Measurements from ENCODE around the gene SV2B.

The SV2B gene

DNA sequence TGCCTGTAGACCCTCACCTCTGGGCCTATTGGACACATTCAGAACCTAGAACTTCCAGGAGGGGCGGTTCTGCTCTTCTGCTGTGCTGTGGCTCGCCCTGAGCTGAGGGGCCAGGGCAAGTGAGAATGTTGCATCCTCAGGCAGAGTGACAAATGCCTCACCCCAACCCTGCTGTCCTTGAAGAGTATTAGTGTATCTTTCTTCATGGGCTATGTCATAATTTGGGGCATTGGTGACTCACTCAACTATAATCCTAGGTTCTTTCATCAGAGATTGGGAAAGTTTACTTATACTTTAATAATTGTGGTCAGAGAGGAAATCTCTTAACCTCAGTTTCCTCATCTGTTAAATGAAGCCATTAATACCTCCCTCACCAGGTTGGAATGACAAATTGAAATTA is 143.8 kb downstream of the SV2B start:
- DNase-seq, result no peak

DNA sequence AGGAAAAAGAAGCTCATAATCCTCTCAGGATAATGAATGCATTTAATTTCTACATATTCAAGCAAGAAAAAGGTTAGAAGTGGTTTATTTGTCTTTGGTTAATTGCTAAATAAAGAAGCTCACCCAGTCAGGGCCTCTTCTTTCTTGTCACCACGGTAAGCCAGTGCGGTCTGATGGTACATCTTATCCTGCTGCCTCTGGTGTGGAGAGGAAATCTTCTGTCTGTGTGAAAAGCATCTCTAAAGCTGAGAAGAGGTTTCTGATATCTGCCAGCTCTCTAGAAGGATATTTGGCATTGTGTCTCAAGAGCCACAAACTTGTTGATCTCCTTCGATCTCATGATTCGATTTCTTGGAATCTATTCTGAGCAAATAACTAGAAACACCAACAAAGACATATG is 144.9 kb downstream of the SV2B start:
- no peak for DNase-seq

DNA sequence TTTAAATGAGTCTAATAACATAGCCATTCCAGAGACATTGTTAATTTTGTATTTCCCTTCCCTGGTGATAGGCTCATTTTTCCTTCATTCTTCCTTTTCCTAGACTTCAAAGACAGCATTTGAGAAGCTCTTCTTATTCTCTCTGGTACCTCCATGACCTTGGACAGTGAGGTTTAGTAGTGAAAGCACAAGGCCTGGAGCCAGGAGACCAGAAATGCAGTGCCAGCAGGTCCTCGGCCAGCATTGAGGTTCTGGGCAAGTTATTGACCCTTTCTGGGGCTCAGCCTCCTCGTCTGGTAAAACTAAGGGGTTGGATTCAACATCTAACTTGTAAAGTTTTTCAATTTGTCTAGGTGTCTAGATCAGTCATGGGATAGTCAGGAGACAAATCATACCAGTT is 146.9 kb downstream of the SV2B start:
- DNase-seq, result no peak

DNA sequence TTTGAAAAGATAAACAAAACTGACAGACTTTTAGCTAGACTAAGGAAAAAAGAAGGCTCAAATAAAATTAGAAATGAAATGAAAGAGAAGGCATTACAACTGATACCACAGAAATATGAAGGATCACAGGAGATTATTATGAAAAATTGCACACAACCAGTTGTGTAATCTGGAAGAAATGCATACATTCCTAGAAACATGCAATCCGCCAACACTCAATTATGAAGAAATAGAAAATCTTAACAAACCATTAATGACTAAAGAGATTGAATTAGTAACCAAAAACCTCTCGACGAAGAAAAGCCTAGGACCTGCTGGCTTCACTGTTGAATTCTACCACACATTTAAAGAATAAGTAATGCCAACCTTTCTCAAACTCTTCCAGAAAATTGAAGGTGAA is 149.5 kb downstream of the SV2B start:
- no peak for DNase-seq

DNA sequence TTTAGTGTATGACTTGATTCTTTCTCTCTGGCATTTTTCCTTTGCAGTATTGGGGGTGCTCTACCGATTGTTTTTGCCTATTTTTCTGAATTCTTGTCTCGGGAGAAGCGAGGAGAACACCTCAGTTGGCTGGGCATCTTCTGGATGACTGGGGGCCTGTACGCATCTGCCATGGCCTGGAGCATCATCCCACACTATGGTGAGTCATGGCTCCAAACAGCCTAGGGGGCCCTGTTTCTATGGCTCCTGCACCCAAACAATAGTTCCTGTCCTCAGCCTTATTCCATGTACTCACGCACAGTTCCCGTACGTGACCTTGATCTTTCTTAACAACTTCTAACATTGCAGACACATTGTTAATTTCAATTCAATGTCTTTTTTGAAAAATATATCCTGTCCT is 152.3 kb downstream of the SV2B start:
- DNase-seq, result no peak

DNA sequence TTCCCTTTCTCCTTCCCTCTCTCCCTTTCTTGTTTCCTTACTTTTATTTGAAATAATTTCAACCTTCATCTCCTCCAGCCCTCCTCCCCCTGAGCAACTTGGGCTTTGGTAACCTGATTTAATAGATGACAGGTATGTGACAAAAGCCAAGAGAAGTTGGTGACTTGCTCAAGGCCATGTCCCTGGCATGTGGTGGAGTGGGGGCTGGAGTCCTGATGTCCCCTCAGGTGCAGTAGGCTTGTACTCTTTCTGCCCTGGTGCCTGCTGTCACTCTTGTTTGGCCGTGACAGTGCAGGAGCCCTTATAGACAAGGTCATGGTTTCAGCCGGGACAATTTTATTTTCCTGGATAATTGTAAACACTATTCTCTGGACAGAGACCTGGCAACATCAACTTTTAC is 152.7 kb downstream of the SV2B start:
- no peak for DNase-seq

DNA sequence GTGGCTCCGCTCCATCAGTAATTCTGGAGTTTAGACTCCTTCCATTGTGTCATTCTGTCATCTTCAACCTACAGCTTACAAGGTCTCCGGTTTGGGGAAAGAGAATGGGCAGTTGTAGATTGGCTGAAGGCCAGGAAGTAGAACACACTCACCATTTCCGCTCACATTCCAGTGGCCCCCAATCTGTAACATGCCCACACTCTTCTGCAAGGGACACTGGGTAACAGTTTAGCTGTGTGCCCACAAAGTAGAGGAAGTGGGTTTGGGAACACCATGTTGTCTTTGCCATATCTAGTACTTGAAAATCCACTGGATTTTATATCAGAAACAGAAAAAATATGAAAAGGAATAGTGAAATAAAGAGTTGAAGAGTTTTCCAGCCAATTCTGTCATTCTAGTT is 153.5 kb downstream of the SV2B start:
- DNase-seq, result no peak

DNA sequence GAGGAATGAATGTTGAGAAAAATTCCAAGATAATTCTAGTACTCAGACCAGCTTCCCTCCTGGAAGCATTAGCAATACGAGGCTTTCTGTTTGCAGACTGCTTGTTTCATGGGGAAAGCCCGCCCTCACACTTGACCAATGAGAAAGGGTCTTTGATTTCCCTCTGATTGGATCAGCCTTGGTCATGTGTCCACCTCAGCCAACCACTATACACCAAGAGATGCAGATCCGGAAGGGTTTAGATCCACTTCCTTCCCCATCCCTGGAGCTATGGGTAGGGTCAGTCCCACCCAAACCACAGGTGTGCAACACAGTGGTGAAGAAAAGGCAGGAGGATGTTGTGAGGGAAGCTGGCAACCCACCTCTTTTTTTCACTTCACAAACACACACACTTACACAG is 154.7 kb downstream of the SV2B start:
- DNase-seq, result no peak

DNA sequence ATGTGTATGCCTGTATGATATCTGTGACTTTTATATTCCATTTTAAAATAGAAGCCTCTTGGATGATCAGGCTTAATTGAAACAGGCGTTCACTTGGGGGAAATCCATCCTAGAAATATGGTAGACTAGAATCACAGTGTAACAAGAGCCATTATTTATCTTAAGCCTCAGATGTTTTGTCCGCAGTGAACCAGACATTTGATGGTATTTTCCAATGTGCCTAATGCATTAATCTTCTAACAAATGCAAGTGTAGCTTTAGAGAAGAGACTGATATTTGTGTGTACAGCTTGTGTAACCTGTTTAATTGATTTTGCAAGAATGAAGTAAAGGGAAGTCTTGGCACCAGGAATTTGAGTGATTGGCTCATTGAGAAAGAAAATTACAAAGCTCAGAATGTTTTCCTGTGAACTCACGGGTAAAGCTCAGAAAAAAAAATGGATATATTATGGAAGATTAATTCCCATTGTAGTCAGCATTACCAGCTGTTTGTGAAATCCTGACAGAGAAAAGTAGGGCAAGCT is 155.7 kb downstream of the SV2B start:
- DNase-seq, result no peak

DNA sequence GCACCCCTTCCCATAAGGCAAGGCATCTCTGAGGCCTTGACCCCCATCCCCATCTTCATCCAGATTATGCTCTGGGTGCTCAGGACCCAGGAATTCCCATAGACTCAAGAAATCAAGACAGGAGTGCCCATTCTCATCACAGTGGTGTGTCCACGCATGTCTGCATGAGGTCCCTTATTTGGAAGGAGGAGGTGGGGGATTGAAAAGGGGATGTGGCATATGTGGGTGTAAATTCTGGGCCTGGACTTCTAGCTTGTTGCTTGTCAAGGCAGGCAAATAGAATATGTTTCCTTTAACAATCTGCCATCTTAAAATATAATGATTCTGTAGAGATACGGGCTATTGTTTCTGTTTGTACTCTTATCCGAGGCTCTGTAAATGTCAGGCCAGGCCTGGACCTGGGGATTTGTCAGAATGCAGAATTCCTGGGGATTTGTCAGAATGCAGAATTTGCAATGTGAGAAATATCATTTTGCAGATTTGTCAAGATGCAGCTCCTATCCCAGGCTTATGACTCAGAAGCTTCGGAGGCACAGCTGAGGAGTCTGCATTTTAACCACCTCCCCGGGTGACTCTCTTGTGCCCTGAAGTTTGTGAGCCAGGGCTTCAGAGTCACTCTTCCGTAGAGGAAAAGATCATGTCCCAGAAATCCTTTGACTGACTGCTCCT is 157.8 kb downstream of the SV2B start:
- DNase-seq, result no peak

DNA sequence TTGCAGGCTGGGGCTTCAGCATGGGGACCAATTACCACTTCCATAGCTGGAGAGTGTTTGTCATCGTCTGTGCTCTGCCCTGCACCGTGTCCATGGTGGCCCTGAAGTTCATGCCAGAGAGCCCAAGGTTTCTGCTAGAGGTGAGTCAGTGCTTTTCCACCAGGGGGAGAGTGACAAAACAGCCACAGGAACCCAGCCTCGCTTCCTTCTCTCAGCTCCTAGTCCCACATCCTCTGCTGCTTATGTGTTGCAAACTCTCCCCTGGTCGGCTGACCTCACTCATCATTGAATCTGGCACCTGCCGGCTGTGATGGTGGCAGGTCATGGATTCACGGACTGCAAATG is 158.3 kb downstream of the SV2B start:
- no peak for DNase-seq

DNA sequence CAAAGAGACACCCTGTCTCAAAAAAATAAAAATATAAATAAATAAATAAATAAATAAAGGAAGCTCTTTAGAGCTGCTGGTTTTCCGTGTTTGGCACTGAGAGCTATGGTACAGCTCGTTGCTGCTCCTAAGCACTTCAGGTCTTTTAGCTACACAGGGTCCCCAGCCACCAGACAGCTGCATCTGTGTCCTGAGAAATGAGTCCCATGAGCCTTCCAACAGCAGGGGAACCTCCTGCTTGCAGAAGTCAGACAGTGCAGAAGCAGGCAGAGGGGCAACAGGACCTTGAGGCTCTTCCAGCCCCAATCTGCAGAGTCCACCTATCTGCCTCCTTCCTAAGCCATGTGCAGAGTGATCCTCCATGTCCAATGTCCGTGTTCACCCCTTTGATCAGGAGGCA is 159.0 kb downstream of the SV2B start:
- DNase-seq, result no peak

DNA sequence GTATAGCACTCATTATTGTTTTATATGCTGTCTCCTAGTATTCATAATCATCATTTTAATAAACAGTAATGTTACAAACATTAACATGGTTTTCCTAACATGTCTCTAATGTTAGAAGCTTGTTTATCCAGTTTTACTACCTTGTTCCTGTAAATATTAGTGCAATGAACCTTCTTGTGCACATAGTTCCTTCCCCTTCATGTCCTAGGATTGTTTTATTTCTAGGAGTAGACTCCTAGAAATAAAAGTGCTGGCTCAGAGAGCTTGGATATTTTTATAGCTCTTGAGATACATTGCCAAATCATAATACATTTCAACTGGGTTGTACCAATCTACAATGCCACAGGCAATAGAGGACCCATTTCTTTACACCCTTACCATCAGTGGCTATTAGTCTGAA is 161.3 kb downstream of the SV2B start:
- no peak for DNase-seq

DNA sequence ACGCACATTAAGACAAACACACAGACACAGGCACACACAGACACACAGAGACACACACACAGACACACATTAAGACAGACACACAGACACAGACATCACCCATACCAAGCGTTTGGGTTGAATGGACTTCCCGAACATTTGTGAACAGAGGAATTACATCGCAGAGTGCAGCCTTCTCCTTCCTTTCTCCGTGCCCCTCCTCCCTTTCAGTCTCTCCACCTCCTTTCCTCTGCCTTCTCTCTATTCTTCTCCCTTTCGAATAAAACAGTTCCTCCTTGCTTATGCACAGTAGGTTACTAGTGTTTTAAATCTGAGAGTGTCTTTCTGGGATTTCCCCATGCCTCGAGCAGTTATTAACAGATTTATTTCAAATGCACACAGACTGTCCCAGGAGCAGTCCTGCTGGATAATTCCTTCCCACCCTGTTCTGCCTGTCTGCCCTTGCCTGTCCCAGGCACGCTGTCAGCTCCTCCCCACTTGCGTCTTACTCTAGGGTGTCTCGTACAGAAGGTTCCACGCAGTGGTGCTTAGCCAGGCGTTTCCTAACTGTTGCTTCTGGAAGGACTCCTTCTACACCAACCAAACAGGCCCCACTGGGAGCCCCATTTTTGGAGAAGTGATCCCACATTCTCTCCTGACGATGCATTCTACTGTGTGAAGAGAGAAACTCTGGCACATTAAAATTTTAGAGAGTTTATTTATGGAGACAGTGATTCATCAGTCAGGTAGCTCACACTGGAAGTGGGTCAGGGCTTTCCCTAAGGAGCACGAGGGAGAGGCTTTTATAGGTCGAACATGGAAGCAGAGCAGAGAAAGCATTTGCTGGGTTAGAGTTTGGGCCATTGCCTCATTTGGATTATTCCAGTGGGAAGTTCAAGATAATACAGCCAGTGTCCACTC is 163.8 kb downstream of the SV2B start:
- DNase-seq, result no peak

DNA sequence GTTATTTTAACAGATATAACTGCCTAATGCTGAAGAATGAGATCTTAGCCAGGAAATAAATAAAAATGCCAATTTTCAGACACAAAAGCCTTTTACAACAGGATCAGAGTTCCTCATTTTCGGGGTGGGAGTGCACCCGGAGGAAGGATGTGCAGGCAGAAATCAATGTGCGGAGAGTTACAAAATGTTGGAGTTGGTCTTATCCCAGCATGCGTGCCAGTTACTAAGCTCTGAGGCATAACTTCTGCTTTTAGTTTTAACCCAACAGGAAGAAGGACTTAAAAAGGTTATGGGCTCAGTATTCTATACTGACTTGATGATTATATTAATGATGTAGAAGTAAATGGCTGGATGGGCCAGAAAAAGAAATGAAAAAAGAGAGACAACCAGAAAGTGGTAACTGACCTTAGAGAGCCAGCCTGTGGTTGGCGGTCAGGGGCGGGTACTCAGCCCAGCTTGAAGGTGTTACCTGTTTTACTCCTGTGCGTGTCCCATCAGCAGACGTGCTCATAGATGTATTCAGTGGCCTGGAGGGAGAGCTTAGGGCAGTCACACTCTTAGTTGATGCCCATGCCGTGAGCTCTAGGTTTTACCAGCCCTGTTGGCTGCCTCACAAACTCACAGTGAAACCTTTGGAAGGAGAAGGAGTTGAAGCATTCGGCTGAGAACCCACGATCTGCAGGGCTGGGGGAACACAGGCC is 164.7 kb downstream of the SV2B start:
- DNase-seq, result no peak

DNA sequence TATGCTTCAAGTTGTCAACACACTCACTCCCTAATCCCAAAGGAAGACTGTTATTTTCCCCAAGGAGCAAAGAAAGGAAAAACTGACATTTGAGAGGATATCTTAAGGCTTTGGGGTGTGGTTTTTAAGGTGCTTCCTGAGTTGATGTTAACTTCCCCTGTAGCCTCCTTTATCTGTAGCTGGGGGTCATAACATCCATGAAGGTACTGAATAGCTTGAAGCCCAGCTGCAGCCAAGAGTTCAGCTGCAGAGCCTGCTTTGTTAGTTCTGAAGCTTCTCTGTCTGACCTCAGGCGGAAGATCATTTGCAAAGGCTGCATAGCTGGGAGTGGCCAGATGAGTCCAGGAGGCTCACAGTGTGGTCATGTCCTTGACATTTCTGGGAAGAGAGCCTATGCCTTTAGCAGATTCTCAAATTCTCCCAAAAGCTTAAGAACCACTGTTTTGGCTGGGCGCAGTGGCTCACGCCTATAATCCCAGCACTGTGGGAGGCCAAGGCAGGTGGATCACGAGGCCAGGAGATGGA is 165.4 kb downstream of the SV2B start:
- DNase-seq, result no peak

DNA sequence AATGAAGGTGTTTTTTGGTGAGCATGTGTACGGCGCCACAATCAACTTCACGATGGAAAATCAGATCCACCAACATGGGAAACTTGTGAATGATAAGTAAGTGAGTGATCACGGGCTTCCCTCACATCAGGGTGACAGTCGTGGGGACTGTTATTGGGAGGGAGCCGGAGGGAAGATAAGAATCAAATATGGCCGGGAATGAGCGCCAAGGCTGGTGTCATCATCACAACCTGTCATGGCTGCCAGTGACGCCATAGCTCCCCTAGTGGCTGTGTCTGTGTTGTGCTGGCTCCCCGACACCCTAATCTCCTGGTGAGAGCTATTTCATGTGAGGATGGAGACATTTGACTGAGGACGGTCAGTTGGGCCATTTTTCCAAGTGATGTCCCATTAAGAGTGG is 168.5 kb downstream of the SV2B start:
- DNase-seq, result no peak

DNA sequence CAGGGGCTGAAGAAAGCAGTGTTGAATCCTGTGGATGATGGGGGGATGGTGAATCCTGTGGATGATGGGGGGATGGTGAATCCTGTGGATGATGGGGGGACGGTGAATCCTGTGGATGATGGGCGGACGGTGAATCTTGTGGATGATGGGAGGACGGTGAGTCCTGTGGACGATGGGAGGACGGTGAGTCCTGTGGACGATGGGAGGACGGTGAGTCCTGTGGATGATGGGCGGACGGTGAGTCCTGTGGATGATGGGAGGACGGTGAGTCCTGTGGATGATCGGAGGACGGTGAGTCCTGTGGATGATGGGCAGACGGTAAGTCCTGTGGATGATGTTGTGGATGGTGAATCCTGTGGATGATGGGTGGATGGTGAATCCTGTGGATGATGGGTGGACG is 170.7 kb downstream of the SV2B start:
- DNase-seq, result no peak

DNA sequence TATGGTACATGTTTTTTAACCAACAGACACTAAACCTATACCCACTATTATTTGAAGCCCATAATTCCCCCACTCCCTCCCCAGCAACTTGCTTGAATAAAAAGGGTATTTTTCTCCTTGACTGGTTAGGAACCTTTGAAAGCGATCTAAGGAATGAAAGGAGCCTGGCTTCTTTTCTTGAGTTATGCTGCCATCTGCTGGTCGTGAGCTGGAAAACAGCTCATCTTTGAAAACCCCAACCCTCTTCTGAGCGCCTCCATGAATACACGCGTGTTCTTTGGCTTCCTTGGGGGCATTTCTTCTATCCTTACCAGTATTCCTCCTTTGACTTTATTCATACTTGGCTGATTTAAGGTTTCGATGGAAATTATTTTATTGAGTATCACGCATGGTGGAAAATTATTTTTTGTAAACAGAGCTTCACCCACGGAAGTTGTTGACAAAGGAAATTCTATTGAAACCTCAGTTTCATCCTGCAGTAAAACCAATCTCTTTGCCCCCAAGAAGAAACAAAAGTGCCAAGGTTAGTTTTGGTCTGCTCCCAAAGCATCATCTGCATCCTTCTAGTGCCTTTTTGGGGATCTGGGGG is 171.6 kb downstream of the SV2B start:
- peak; percentile 49 for DNase-seq

DNA sequence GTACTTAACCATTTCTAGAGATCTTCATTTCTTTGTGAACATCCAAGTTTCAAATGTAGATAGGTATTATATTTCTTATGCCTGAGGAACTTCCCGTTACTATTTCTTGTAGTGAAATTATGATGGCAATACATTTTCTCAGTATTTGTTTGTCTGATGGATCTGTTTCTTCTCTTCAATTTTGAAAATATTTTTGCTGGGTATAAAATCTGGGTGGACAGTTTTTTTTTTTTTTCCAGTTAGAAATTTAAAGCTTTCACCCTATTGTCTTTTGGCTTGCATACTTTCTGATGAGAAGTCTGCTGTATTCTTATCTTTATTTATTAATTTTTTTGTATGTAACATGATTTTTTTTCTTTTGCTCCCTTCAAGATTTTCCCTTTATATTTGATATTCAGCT is 175.8 kb downstream of the SV2B start:
- DNase-seq, result no peak

DNA sequence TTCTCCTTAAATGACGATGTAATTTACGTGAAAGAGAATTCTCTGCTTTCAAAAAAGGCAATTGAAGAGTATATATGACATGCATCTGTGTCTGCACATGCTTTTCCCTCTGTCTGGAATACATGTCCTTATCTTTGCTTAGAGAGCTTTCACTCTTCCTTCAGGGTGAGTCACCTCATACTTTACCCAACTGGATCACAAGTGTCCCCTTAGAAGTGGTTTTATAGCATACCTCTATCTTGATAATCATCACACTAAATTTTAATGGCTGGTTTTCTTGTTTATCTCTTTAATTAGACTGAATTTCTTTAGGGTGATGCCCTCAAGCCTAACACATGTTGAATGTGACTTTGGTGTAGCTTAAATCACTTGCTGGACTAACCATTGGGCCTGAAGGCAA is 178.9 kb downstream of the SV2B start:
- no peak for DNase-seq

DNA sequence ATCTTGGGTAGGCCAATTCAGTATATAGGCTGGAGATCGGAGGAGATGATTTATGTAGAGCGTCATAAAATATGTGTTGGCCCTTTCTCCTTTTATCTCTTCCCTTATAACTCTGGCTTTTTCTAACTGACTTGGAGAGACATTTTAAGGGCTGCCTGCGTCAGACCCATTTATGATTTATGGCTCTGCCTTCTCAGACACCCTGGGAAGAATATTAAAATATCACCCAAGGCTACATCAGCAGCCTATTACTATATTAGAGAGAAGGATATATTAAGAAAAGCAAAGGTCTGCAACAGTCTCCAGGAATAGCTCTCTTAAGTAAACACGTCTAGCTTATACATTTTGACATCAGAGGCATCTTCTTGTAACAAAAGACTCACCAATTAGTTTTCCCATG is 179.4 kb downstream of the SV2B start:
- DNase-seq, result no peak

DNA sequence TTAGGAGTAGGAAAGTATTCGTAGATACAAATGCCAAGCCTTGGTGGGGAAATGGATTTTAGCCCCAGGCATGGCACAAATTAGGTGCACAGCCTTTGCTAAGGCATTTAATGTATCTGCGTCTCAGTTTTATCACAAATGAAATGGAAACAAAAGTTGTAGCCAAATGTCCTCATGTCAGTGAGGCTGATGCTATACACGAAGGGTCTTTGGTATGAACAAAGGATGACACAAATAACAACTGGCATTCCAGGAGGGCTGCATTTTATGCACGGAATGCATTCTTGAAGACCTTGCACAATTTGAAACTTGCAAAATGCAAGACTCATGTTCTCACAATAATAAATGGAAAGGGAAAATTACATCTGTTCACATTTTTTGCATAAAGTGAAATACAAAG is 181.9 kb downstream of the SV2B start:
- no peak for DNase-seq
